ENCODE measurements around the gene NME7. TPM values are rescaled to one million over a fixed set of nuclear protein-coding genes. Genes with fewer than 3 reads are reported as not detected.

The NME7 gene
- total RNA-seq, 1 experiment from 2014 or later: 13.2 TPM

DNA sequence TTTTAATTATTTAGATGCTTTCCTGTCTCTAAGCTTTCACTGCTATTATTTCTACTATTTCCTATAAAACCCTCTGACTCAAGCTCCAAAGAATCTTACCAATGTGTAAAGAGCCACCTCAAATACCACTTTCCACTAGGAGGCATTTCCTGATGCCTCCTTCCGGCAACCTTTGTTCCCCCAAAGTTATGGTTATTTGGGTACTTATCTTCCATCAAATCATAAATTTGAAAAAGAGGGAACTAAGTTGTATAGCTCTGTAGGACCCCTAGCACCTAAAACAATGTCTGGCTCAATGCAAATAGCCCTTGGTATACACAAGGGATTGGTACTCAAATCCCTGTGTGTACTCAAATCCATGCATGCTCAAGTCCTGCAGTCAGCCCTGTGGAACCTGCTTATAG is 79.6 kb downstream of the NME7 start:
- no peak overlapping the region for H3K56ac ChIP-seq (ENCODE audit: insufficient read length, low read depth, low read length)
- DNase-seq: no peak

More for the DNA sequence above, 79.6 kb downstream of the NME7 start:
- Mint-ChIP-seq H3K27me3 (ENCODE audit: low read depth) (no peaks in the 10 kb centered on the region), H3K9me3 (peaks cover 16 to 17% of the 10 kb centered on the region in 2 experiments), H3K4me3 (no peak overlapping the region; a peak in 1 of 5 replicates), H3K27ac (peak overlapping the region; percentile 35 to 97 (median 37); a peak in 6 of 7 replicates), H3K36me3 (ENCODE audit: insufficient read depth in 1 of 3, low read depth in 3 of 3) (peaks cover 17 to 25% (median 20%) of the 10 kb centered on the region in 3 experiments), H3K4me1 (peaks cover 23 to 26% of the 10 kb centered on the region in 2 experiments)
- Histone ChIP-seq H3K18ac (ENCODE audit: insufficient read length, low read depth, low read length) (no peak overlapping the region), H3K9me3 (ENCODE audit: control insufficient read depth, low read depth, low read length) (no peaks in the 10 kb centered on the region), H4K8ac (replicated peaks; ENCODE audit: insufficient read length, low read depth, low read length) (no peak overlapping the region), H2BK12ac (ENCODE audit: insufficient read length, low read depth, low read length) (no peak overlapping the region), H2BK20ac (ENCODE audit: low read depth, low read length, poor library complexity, severe bottlenecking) (no peak overlapping the region), H3T11ph (ENCODE audit: low read length) (no peak overlapping the region), H2BK120ac (ENCODE audit: low read depth, low read length, poor library complexity, severe bottlenecking) (no peak overlapping the region), H2AK5ac (ENCODE audit: insufficient read length, low read length) (no peak overlapping the region), H2BK15ac (ENCODE audit: low read depth, low read length) (no peak overlapping the region), H2BK5ac (ENCODE audit: insufficient read length, low read length) (no peak overlapping the region), H3K4ac (ENCODE audit: low read depth, low read length) (no peak overlapping the region), H3K4me2 (ENCODE audit: insufficient read depth, insufficient read length, low read length) (no peak overlapping the region), H3K23ac (ENCODE audit: insufficient read length, low read depth, low read length) (no peak overlapping the region), H3K9ac (ENCODE audit: extremely low read depth, insufficient read length, low read length) (no peak overlapping the region), H3K27me3 (ENCODE audit: insufficient read depth, low read length) (no peaks in the 10 kb centered on the region), H3K23me2 (ENCODE audit: insufficient read length, low read depth, low read length, poor library complexity, severe bottlenecking) (no peaks in the 10 kb centered on the region), H4K91ac (ENCODE audit: insufficient read length, low read depth, low read length) (no peak overlapping the region), H3K14ac (ENCODE audit: insufficient read depth, low read length) (no peak overlapping the region), H3K4me1 (ENCODE audit: insufficient read depth, low read length) (peaks cover 8% of the 10 kb centered on the region; the same call in 1 of the 2 replicates), H3K79me1 (ENCODE audit: insufficient read depth, low read depth, low read length, poor library complexity, severe bottlenecking) (no peaks in the 10 kb centered on the region), H4K5ac (ENCODE audit: insufficient read length, low read depth, low read length) (no peak overlapping the region), H2AFZ (ENCODE audit: low read length) (no peak overlapping the region), H3K27ac (ENCODE audit: insufficient read length, low read depth, low read length) (peak overlapping the region; percentile 85), H3K79me2 (ENCODE audit: insufficient read depth, low read length) (no peaks in the 10 kb centered on the region), H4K20me1 (ENCODE audit: control insufficient read depth, insufficient read depth, insufficient read length) (no peaks in the 10 kb centered on the region)
- WGBS (ENCODE audit: extremely low coverage, insufficient read length, low lambda C conversion rate): no CpG with 5 or more reads among the region's 1 CpG
- TF ChIP-seq, protein P1, sequence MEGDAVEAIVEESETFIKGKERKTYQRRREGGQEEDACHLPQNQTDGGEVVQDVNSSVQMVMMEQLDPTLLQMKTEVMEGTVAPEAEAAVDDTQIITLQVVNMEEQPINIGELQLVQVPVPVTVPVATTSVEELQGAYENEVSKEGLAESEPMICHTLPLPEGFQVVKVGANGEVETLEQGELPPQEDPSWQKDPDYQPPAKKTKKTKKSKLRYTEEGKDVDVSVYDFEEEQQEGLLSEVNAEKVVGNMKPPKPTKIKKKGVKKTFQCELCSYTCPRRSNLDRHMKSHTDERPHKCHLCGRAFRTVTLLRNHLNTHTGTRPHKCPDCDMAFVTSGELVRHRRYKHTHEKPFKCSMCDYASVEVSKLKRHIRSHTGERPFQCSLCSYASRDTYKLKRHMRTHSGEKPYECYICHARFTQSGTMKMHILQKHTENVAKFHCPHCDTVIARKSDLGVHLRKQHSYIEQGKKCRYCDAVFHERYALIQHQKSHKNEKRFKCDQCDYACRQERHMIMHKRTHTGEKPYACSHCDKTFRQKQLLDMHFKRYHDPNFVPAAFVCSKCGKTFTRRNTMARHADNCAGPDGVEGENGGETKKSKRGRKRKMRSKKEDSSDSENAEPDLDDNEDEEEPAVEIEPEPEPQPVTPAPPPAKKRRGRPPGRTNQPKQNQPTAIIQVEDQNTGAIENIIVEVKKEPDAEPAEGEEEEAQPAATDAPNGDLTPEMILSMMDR (conservative IDR thresholded peaks at IDR 0.05): no peak

All from H9 (cell line).